Stimulated activated CD4-positive, alpha-beta T cell treated with anti-CD3 and anti-CD28 coated beads, Interleukin-15, amount 100 ng/mL, for 48 hours (primary cell): ENCODE measurements around the gene RGS9.
A peak's percentile ranks its signal among the peaks of the same experiment; 100 is the strongest.

Experiments
- DNase-seq, 2 donors: peaks; one replicate each; pipeline ENCODE4 v3.0.0-alpha.2; 2020; ENCODE audit warnings: low read depth in 2 of 2

RGS9 gene

DNA sequence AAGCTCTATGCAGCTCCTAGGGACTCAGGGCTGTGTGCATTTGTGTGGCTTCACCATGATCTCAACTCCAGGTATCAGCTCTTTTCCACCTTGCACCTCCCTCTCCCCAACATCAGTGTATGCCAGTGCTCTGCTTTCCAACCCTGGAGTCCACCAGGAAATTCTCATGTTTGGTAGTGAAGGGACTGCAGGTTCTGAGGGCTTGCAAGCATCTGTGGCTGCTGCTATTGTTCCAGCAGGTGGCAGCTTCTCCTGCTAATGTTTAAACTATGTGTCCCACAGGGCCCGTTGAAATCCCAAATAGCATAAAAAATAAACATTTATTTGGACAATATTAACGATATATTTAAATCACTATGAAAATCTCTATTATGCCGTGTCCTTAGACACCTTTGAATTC lies 82.0 kb downstream of the RGS9 start:
- DNase-seq, result no peak

DNA sequence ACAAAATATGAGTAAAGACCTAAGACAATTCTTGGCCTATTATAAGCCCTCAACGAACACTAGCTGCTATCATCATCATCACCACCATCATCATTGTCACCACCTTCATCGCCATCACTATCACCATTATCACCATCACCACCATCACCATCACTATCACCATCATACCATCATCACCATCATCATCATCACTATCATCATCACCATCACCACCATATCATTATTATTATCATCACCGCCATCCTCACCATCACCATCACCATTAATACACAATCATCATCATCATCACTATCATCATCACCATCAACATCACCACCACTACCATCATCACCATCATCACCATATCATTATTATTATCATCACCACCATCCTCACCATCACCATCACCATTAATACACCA lies 82.5 kb downstream of the RGS9 start:
- DNase-seq, result no peak

GRCh38 chr17:65220732-65221131 lies 83.6 kb downstream of the RGS9 start:
- DNase-seq, result no peak

GRCh38 chr17:65222214-65222738 lies 85.1 kb downstream of the RGS9 start:
- no peak for DNase-seq

DNA sequence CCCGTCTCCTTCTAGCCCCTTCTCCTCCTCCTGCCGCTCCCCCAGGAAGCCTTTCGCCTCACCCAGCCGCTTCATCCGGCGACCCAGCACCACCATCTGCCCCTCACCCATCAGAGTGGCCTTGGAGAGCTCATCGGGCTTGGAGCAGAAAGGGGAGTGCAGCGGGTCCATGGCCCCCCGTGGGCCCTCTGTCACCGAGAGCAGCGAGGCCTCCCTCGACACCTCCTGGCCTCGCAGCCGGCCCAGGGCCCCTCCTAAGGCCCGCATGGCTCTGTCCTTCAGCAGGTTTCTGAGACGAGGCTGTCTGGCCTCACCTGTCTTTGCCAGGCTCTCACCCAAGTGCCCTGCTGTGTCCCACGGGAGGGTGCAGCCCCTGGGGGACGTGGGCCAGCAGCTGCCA lies 87.9 kb downstream of the RGS9 start:
- no peak for DNase-seq

GRCh38 chr17:65226227-65226626 lies 89.1 kb downstream of the RGS9 start:
- DNase-seq, result no peak

DNA sequence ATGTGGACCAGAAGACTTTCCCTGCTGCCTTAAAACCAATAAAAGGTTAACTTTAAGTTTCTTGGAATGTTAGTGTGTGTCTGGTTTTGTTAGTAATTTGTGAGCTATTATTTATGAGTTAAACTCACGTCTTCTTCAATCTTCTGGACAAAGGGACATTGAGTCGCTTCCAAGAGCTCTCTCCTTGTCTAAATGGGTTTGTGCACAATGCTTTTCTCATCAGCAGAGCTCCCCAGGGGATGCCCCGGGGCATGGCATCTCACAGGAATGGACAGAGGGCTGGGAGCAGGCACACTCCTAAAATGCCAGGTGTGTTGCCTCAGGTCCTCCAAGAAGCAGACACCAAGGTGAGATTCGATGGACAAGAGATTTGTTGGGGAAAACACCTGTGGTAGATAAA lies 90.5 kb downstream of the RGS9 start:
- DNase-seq, result no peak

GRCh38 chr17:65228287-65228686 lies 91.1 kb downstream of the RGS9 start:
- no peak for DNase-seq

DNA sequence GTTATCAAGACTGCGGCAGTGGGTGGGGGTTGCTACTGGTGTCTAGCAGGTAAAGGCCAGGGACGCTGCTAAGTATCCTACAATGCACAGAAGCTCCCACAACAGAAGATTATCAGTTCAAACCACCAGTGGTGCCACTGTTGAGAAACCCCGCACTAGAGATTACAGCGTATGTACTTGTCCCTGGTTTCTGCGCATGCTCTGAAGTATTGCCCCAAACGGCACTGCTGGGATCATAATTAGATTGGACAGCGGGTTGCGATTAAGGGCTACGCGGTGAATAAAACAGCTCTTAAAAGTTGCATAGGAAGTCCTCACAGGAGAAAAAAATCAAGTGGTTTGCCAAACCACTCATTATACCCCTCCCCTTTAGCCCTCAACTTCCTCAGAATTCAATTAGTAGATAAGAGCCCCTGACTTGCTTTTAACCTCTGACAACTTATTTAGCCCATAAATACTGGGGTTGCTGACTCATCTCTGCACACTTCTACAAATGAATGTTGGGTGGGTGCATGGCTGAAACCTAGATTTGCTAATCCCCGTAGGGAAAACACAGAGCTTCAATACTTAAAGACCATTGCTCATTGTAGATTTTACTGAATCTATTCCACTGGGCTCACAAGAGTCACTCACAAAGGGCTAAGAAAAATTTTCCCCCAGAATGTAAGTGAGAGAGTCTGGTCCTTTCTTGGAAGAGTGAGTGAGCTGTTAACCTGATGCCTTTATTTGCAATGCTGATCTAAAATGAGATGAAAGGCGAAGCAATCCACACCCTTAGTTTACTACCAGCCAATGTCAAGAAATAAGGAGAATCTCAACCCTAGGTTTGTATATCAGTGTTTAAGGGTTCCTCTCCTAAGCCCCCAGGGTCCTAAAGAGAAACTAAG lies 91.8 kb downstream of the RGS9 start:
- peak; percentile 45 to 52 for DNase-seq

DNA sequence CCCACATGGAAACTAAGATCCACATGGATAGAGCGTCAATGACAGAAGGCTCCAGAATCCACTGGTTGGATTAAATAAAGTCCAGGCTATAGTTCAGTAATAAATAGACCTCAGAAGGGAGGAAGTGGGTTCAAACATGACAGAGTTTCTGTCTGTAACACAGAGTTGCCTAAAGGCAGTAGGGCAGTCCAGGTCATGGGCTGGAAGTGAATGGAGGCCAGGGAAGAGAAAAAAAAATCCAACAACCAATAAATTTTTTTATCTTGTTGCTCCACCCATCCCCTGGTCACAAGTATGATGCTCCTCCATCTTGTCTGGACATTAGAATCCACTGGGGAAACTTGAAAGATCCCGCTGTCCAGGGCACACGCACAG lies 92.4 kb downstream of the RGS9 start:
- DNase-seq, result no peak

GRCh38 chr17:65230040-65230439 lies 92.9 kb downstream of the RGS9 start:
- DNase-seq, result no peak

DNA sequence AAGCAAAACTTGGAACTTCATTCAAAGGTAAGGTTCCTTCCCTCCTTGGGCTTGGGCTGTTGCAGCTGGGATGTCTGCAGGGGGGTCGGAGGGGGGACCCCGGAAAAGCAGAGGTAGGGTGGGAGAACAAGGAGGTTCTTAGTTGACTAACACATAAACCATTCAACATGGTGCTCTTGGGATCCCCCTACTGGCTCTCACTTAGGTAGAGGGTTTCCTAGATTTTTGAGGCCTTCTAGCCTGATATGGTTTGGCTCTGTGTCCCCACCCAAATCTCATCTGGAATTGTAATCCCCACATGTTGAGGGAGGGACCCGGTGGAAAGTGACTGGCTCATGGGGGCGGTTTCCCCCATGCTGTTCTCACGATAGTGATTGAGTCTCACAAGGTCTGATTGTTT lies 93.9 kb downstream of the RGS9 start:
- DNase-seq, result no peak

DNA sequence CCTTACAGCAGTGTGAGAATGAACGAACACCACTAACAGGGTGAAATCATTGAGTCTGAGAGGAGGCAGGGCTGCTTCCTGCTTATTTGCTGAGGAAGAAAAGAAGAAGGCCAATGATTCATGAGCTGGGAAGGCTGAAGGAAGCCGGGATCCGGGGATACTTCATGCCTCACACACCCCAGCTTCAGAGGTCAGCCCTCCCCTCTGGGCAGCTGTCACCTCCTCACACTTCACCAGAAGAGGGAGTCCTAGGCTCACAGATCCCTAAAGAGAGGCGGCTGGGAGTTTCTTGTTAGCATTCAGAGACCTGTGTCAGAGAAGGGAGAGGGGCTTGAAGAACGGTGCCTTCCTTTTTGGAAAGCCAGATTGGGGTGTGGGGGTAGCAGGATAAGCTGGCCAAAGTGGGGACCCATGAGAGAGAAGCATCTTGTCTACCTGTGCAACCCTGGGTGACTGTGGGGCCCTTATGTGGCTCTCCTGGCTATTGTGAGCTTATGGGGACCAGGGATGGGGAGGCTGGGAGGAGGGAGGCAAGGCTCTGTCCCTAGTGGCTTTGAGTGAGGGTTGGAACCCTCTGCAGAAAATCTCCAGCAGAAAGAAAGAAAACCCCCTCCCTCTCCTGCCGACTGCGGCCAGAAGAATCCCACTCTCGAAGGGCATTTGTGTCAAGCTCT lies 94.6 kb downstream of the RGS9 start:
- DNase-seq, result peak in 1 of 2 donors; percentile 34

- no peak for DNase-seq
These were observed 98.1 kb downstream of the RGS9 start for GRCh38 chr17:65235284-65235683.

GRCh38 chr17:65236321-65236720 lies 99.2 kb downstream of the RGS9 start:
- no peak for DNase-seq

DNA sequence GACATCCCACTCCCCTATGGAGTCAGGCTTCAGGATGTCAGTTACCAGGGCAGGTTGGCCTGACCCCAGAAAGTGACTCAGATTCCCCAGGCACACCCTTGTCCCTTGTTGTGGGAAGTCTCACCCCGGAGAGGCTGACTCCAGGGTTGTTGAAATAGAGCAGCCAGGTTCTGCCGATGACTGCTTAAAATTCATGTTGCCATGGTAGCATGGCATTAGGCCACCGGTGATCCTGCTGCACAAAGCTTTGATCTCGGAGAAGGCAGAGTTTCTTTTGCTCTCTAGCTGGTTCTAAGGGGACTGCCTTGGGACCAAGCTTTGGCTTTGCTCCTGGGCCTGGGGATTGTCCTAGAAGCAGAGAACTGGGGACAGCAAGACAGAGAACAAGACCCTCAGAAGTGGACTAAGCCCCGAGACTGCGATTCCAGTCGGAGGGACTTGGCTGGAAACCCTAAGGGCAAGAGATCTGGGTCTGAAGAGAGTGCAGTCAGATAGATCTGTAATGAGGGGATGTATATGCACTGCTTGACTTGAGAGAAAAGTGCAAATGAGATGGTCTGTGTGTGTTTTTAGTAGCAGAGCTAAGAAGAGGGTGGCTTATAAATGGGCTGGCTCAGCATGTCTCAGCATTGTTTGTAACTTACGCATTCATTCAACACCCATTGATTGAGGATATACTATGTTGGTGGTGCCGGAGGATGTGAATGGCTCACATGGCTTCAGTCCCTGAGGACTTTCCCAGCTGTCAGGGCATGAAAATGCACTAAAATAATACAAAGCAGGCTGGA lies 106.9 kb downstream of the RGS9 start:
- DNase-seq, result no peak

DNA sequence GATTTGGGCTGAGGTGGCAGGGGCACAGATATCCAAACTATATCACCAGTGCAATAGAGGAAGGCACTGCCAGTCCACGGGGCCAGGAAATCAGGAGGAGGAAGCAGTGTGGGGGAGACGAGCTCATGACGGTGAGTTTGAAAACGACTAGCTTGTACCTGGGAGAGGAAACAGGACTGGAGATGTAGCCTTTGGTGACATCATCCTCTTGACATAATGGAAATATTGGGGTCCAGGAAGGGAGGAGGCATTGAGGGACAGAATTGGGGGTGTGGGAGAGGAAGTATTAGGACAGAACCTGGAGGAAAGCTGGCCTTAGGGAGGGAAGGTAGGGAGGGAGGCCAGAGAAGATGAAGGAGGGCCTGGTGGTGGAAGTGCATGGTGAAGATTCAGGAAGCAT lies 109.1 kb downstream of the RGS9 start:
- no peak for DNase-seq

GRCh38 chr17:65249774-65250173 lies 112.6 kb downstream of the RGS9 start:
- DNase-seq, result no peak

GRCh38 chr17:65254166-65254565 lies 117.0 kb downstream of the RGS9 start:
- no peak for DNase-seq

DNA sequence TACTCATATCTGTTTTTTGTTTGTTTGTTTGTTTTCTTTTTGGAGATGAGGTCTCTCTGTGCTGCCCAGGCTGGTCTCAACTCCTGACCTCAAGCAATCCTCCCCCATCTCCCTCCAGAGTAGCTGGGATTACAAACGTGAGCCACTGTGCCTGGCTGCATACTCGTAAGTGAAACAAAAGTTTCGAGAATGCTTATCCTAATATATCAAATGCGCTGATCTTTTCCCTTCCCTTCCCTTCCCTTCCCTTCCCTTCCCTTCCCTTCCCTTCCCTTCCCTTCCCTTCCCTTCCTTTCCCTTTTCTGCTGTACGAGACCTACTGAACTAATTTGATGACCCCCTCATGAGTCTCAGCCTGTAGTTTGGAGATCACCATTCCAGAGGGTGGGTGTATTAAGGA lies 122.1 kb downstream of the RGS9 start:
- no peak for DNase-seq

- DNase-seq, result no peak
These were observed 122.7 kb downstream of the RGS9 start for GRCh38 chr17:65259696-65260485.

DNA sequence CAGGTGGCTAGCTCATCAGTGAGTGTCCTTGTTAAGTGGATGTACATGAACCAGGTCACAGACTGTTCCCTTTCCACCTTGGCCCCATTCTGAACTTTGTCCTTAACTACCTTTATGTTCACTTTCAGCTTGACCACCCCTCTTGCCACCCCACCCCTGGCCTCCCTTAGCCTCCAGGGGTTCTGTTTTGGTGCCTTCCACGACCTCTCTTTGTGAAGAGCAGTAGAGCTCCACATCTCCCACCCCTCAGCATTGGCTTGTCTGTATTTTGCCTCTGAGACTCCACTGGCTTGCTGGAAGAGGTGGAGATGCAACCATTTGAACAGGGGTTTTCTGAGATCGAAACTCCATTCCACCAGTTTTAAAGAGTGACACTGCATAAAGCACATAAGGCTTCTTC lies 123.5 kb downstream of the RGS9 start:
- no peak for DNase-seq
